Stimulated activated CD8-positive, alpha-beta memory T cell treated with anti-CD3 and anti-CD28 coated beads, Interleukin-12 subunit alpha, Interleukin-12 subunit beta, amount 100 ng/mL, for 24 hours (primary cell): Measurements from ENCODE around the gene UBE2K.
"Not testable (repeated sequence)": the region's sequence is repeated elsewhere in the genome, so short reads cannot be mapped to it uniquely, and the experiment has no call there.

Experiments used
- DNase-seq: peaks from one replicate; pipeline ENCODE4 v3.0.0-alpha.2; 2020; ENCODE audit errors: extremely low read depth

UBE2K gene

DNA sequence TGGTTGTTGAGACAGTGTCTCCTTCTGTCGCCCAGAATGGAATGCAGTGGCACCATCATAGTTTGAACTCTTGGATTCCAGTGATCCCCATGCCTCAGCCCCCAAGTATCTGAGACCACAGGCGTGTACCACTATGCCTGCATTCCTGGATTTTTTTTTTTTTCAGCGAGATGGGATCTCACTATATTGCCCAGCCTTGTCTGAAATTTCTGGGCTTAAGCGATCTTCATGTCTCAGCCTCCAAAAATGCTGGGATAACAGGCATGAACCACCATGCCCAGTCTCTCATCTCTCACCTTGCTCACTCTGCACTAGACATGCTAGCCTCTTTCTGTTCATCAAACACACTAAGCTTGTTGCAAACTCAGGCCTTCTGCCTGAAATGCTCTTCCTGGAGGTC, 104.1 kb downstream of the UBE2K start:
- no peak for DNase-seq

DNA sequence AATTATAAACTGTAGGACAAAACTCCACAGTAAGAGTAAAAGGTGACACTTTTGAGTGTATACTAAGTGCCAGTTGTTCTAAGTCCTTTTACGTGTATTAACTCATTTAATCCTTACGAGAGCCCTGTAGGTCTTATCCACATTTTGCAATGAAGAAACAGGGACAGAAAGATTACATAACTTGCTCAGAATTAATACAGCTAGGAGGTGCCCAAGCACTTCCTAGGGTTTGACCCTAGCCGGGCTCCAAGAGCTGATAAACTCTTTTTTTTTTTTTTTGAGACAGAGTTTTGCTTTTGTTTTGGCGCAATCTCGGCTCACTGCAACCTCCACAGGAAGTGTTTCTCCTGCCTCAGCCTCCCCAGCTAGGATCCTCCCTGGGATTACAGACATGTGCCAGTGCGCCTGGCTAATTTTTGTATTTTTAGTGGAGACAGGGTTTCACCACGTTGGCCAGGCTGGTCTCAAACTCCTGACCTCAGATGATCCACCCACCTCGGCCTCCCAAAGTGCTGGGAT, 110.4 kb downstream of the UBE2K start:
- no peak for DNase-seq

DNA sequence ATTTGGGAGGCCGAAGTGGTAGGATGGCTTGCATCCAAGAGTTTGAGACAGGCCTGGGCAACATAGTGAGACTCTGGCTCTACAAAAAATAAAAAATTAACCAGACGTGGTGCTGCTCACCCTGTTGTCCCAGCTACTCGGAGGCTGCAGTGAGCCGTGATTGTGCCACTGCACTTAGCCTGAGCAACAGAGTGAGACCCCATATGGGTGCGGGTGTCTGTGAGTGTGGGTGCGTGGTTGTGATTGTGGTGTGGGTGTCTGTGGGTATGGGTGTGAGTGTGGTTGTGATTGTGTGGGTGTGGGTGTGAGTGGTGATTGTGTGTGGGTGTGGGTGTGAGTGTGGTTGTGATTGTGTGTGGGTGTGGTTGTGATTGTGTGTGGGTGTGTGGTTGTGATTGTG, 114.6 kb downstream of the UBE2K start:
- no peak for DNase-seq

DNA sequence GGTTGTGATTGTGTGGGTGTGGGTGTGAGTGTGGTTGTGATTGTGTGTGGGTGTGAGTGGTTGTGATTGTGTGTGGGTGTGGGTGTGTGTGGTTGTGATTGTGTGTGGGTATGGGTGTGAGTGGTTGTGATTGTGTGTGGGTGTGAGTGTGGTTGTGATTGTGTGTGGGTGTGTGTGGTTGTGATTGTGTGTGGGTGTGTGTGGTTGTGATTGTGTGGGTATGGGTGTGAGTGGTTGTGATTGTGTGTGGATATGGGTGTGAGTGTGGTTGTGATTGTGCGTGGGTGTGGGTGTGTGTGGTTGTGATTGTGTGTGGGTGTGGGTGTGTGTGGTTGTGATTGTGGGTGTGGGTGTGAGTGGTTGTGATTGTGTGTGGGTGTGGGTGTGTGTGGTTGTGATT, 115.1 kb downstream of the UBE2K start:
- DNase-seq = not testable (repeated sequence)

DNA sequence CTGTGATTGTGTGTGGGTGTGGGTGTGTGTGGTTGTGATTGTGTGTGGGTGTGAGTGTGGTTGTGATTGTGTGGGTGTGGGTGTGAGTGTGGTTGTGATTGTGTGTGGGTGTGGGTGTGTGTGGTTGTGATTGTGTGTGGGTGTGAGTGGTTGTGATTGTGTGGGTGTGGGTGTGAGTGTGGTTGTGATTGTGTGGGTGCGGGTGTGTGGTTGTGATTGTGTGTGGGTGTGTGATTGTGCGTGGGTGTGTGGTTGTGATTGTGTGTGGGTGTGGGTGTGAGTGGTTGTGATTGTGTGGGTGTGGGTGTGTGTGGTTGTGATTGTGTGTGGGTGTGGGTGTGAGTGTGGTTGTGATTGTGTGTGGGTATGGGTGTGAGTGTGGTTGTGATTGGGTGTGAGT, 115.8 kb downstream of the UBE2K start:
- not testable (repeated sequence) for DNase-seq

DNA sequence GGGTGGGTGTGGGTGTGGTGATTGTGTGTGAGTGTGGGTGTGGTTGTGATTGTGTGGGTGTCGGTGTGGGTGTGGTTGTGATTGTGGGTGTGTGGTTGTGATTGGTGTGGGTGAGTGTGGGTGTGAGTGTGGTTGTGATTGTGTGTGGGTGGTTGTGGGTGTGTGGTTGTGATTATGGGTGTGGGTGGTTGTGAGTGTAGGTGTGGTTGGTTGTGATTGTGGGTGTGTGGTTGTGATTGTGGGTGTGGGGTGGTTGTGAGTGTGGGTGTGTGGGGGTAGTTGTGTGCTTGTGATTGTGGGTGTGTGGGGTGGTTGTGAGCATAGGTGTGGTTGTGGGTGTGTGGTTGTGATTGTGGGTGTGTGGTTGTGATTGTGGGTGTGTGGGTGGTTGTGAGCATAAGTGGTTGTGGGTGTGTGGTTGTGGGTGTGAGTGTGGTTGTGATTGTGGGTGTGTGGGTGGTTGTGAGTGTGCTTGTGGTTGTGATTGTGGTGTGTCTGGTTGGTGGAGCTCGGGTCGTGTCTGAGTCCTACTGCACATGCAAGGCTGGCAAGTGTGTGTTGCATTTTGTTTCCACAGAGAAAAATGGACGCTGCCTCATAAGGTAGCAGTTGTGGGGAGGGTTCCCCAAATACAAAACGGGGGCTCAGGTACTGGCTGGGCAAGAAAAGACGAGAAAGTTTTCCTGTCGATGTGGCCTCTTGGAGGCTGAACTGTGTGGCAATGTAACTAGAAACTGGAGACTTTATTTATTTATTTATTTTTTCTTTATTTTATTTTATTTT, 116.7 kb downstream of the UBE2K start:
- no peak for DNase-seq

DNA sequence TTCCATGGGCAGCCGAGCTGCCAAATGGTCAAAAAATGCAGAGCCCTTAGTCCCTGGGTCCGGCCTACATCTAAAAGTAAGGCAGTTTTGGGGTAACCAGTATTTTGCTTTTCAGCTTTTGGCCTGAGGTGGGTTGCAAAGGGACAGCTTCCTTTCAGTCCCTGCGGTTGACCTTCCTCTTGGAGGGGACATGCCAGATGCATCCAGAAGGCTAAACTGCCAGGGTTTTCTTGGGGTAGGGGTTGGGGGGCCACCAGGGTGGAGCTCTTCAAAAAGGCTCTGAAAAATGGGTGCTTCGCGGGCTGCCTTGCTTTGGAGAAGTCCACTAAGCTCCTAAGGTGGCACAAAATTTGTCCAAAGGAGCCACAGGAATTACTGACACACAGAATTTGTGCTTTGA, 120.7 kb downstream of the UBE2K start:
- DNase-seq = no peak

DNA sequence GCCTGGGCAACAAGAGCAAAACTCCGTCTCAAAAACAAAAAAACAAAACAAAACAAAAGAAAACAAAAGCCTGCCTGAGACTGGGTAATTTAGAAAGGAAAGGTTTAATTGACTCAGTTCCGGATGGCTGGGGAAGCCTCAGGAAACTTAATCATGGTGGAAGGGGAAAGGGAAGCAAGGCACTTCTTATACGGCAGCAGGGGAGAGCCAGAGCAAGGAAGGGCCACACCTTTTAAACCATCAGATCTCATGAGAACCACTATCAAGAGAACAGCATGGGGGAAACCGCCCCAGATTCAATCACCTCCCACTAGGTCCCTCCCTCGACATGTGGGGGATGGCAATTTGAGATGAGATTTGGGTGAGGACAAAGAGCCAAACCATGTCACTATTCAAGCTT, 122.2 kb downstream of the UBE2K start:
- no peak for DNase-seq

DNA sequence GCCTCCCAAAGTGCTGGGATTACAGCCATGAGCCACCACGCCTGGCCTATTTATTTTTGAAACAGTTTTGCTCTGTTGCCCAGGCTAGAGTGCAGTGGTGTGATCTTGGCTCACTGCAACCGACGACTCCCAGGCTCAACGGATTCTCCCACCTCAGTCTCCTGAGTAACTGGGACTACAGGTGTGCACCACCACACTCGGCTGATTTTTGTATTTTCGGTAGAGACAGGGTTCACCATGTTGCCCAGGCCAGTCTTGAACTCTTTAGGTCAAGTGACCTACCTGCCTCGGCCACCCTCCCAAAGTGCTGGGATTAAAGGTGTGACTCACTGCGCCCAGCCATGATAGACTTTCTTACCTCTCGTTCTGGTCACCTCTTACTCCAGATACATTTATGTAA, 124.0 kb downstream of the UBE2K start:
- no peak for DNase-seq

DNA sequence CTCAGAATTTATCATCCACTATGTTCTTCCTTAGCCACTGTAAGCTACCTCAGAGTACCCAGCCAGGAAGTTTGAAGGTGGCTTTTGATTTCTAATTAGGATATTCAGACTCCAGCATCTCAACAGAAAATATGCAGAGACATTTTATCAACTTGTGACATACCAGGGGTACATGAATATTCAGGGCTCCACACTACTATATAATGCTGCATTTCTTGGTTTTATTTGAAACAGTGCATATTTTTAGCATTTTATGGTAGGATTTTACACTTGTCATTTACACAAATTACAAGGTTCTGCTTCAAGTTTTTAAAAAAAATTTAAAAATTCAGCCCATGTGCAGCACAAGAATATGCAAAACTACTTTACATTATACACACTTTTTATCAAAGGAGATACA, 124.7 kb downstream of the UBE2K start:
- no peak for DNase-seq

DNA sequence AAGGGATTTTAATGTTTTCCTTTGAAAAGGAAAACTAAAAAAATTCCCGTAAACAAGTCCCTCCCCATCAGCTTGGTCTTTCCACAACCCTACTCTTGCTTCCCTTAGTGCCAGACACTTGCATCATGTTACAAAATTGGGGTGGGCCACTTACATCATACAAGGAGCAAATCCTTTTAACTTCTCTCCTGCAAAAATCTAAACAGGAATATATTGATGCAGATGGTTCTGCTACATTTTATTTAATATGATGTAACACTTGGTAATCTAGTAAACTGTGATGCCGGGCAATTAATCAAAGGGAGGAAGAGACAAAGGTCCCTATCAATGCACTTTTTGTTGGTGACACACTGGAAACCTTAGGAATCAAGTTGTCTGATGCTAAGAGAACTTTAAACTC, 125.3 kb downstream of the UBE2K start:
- DNase-seq = no peak

DNA sequence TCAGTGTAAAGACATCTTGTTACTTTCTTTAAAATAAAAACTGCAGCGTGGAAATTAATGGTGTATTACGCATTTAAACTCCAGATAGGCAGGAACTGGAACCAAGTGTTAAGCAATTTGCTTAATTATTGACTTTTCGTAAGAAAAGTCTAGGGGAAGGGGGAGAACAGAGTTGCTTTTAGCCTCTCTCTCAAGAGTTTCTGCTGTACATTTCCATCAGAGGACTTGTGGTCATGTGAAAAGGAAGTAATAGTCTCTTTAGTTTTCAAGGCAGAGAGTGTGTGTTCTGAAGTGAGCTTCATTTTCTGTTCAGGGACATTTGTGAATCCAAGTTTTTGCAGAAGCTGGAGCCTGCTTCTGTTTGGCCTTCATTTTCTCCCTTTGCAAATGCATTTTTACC, 127.2 kb downstream of the UBE2K start:
- no peak for DNase-seq

DNA sequence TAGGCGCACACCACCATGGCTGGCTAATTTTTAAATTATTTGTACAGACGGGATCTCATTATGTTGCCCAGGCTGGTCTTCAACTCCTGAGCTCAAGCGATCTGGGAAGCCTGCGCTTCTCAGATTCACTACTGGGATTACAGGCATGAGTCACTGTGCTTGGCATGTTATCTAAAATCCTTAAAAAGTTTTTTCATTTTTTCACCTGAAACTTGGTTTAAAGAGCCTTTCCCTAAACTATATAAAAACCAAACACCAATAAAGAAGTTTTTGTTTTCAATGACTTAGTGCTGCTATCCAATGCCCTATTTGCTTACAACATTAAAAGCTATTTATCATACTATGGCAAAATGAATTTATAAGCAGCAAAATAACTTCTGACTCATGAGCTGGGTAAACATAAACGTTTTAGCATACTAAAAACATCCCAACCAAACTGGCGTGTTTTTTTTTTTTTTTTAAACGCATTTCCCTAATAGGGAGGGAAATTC, 127.8 kb downstream of the UBE2K start:
- no peak for DNase-seq
